Measurements from ENCODE around the gene EPHA8.

The EPHA8 gene

GRCh38 chr1:22552021-22552420, 11.3 kb upstream of the EPHA8 start:
- H3K4me3 ChIP-seq (ENCODE audit: low read depth, low read length): no peak overlapping the region
- no peak for DNase-seq (ENCODE audit: low read depth)
- no peak for TF ChIP-seq CTCF (IDR thresholded peaks at IDR 0.05; ENCODE audit: insufficient read depth, low read depth, low read length, missing control alignments)

- DNase-seq (ENCODE audit: low read depth): no peak
- no peak for TF ChIP-seq CTCF (IDR thresholded peaks at IDR 0.05; ENCODE audit: insufficient read depth, low read depth, low read length, missing control alignments)
These were observed 10.0 kb upstream of the EPHA8 start for GRCh38 chr1:22553104-22553880.

GRCh38 chr1:22553991-22554522, 9.2 kb upstream of the EPHA8 start:
- TF ChIP-seq CTCF (IDR thresholded peaks at IDR 0.05; ENCODE audit: insufficient read depth, low read depth, low read length, missing control alignments): no peak
- no peak overlapping the region for H3K4me3 ChIP-seq (ENCODE audit: low read depth, low read length)
- DNase-seq (ENCODE audit: low read depth): no peak

More at GRCh38 chr1:22553104-22553880, 10.0 kb upstream of the EPHA8 start:
- no peak overlapping the region for H3K4me3 ChIP-seq (ENCODE audit: low read depth, low read length)

GRCh38 chr1:22555371-22555656, 8.0 kb upstream of the EPHA8 start:
- TF ChIP-seq CTCF (IDR thresholded peaks at IDR 0.05; ENCODE audit: insufficient read depth, low read depth, low read length, missing control alignments): no peak
- DNase-seq (ENCODE audit: low read depth): no peak
- no peak overlapping the region for H3K4me3 ChIP-seq (ENCODE audit: low read depth, low read length)

- no peak overlapping the region for H3K4me3 ChIP-seq (ENCODE audit: low read depth, low read length)
- TF ChIP-seq CTCF (IDR thresholded peaks at IDR 0.05; ENCODE audit: insufficient read depth, low read depth, low read length, missing control alignments): no peak
- DNase-seq (ENCODE audit: low read depth): no peak
These were observed 6.7 kb upstream of the EPHA8 start for GRCh38 chr1:22556391-22557104.

GRCh38 chr1:22557341-22557950, 5.8 kb upstream of the EPHA8 start:
- no peak overlapping the region for H3K4me3 ChIP-seq (ENCODE audit: low read depth, low read length)
- no peak for TF ChIP-seq CTCF (IDR thresholded peaks at IDR 0.05; ENCODE audit: insufficient read depth, low read depth, low read length, missing control alignments)
- no peak for DNase-seq (ENCODE audit: low read depth)
